HepG2 (cell line): Measurements from ENCODE around the gene ZMYM4.

Experiments
- ASH2L ChIP-seq: fragments of 300-600, 200-600 bp; sonication (generic); IDR thresholded peaks from 2 replicates; pipeline ENCODE4 v1.7.0; 2017; ENCODE audit warnings: low read depth, mild to moderate bottlenecking, moderate library complexity, mixed read lengths, low read length; ENCODE audit not compliant: insufficient read length
- CTCF ChIP-seq: sonication (generic); formaldehyde crosslinking; IDR thresholded peaks from 2 replicates; pipeline ENCODE4 v1.5.0; 2020; ENCODE audit warnings: mild to moderate bottlenecking, missing genetic modification reagents, moderate library complexity
- EEA1 ChIP-seq: sonication (generic); formaldehyde crosslinking; IDR thresholded peaks from 2 replicates; pipeline ENCODE4 v1.5.1; 2020; ENCODE audit warnings: mild to moderate bottlenecking, missing genetic modification reagents, borderline replicate concordance
- ELF1 ChIP-seq: sonication (generic); formaldehyde crosslinking; IDR thresholded peaks from 2 replicates; pipeline ENCODE4 v1.4.0; 2020; ENCODE audit warnings: missing genetic modification reagents
- EP300 ChIP-seq, 3 experiments: sonication (generic) in 1 of 3; formaldehyde crosslinking in 1 of 3; IDR thresholded peaks; 2 replicates each; pipeline versions ENCODE4 v1.5.1 to v1.6.1; 2011 to 2020; ENCODE audit warnings: low read depth in 2 of 3, low read length in 2 of 3, borderline replicate concordance in 1 of 3, improper control_type of control experiment in 1 of 3, mild to moderate bottlenecking in 1 of 3, missing genetic modification reagents in 1 of 3, moderate library complexity in 1 of 3
- FOXP4 ChIP-seq: sonication (generic); formaldehyde crosslinking; IDR thresholded peaks from 2 replicates; pipeline ENCODE4 v1.4.0; 2020; ENCODE audit warnings: missing genetic modification reagents
- ISL2 ChIP-seq: sonication (generic); formaldehyde crosslinking; IDR thresholded peaks from 2 replicates; pipeline ENCODE4 v1.5.0; 2020; ENCODE audit warnings: missing genetic modification reagents
- NCOA2 ChIP-seq: sonication (generic); formaldehyde crosslinking; IDR thresholded peaks from 2 replicates; pipeline ENCODE4 v1.8.0; 2022; ENCODE audit warnings: inconsistent platforms
- USF2 ChIP-seq, 2 experiments: sonication (generic) in 1 of 2; formaldehyde crosslinking in 1 of 2; IDR thresholded peaks; 2 replicates each; pipeline versions ENCODE4 v1.5.1 to v1.6.1; 2011 to 2020; ENCODE audit warnings: borderline replicate concordance in 1 of 2, low read depth in 1 of 2, low read length in 1 of 2, mild to moderate bottlenecking in 1 of 2, missing genetic modification reagents in 1 of 2, moderate library complexity in 1 of 2
- ZNF232 ChIP-seq: sonication (generic); formaldehyde crosslinking; IDR thresholded peaks from 2 replicates; pipeline ENCODE4 v1.4.0; 2020; ENCODE audit warnings: missing genetic modification reagents, borderline replicate concordance
- ZNF766 ChIP-seq: sonication (generic); formaldehyde crosslinking; IDR thresholded peaks from 2 replicates; pipeline ENCODE4 v1.5.0; 2020; ENCODE audit warnings: missing genetic modification reagents, borderline replicate concordance

- TF ChIP-seq ZNF232 (no peak), ZNF766 (CRISPR knock-in tag) (no peak), ASH2L (no peak), CTCF (CRISPR knock-in tag) (no peak), FOXP4 (CRISPR knock-in tag) (no peak), EP300 (IDR thresholded peaks at IDR 0.05; ENCODE audit: low read depth in 2 of 2, low read length in 2 of 2) (no peak), EP300 (CRISPR knock-in tag; IDR thresholded peaks at IDR 0.05; ENCODE audit: borderline replicate concordance) (no peak), USF2 (IDR thresholded peaks at IDR 0.05; ENCODE audit: low read depth, low read length) (no peak), USF2 (CRISPR knock-in tag; IDR thresholded peaks at IDR 0.05; ENCODE audit: borderline replicate concordance) (no peak), NCOA2 (CRISPR knock-in tag) (no peak), EEA1 (CRISPR knock-in tag) (no peak), ISL2 (no peak), ELF1 (CRISPR knock-in tag) (no peak)
Measured at GRCh38 chr1:35280006-35280405, 11.5 kb downstream of the ZMYM4 start.
